Measurements from ENCODE around the gene ADAP1. TPM values are rescaled to one million over a fixed set of nuclear protein-coding genes. Genes with fewer than 3 reads are reported as not detected.
"Not testable (repeated sequence)": the region's sequence is repeated elsewhere in the genome, so short reads cannot be mapped to it uniquely, and the experiment has no call there.

Gene ADAP1
- polyA plus RNA-seq, 3 donors, result 9.9 to 20.8 (median 15.4) TPM

DNA sequence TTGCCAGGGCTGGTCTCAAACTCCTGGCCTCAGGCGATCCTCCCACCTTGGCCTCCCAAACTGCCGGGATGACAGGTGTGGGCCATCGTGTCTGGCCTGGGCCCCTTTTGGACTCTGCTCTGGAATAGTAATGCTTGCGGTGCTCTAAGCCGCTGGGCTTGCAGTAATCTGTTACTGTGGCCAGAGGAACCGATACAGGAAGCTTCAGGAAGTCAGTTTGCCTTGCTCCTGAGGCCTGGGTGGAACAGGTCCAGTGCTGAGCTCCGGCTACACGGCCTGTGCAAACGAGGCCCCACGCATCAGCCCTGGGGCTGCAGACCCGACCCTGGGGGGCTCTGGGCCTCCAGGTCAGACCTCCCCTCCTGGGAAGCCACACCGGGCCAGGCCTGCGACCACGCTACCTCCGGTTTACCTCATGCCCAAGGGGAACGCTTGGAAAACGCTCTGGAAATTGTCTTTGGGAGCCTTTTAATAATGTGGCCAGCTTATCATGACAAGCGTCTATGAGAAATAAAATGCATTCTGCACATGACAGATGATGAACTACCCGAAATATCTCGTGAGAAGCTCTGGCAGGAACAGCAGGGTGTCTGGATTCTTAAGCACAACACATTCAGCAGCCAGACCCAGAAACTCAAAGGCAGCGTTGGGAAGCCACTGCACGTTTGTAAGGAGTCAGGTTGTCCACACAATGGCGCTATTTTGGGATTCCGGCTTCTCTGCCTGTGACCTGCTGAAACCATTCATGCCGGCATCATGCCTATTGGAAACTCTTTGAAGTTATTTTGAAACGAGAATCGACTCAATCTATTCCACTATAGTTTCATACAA lies 10.1 kb upstream of the ADAP1 start:
- DNase-seq (ENCODE audit: extremely low read depth in 1 of 11, low read depth in 9 of 11, low spot score in 4 of 11), result no peak

DNA sequence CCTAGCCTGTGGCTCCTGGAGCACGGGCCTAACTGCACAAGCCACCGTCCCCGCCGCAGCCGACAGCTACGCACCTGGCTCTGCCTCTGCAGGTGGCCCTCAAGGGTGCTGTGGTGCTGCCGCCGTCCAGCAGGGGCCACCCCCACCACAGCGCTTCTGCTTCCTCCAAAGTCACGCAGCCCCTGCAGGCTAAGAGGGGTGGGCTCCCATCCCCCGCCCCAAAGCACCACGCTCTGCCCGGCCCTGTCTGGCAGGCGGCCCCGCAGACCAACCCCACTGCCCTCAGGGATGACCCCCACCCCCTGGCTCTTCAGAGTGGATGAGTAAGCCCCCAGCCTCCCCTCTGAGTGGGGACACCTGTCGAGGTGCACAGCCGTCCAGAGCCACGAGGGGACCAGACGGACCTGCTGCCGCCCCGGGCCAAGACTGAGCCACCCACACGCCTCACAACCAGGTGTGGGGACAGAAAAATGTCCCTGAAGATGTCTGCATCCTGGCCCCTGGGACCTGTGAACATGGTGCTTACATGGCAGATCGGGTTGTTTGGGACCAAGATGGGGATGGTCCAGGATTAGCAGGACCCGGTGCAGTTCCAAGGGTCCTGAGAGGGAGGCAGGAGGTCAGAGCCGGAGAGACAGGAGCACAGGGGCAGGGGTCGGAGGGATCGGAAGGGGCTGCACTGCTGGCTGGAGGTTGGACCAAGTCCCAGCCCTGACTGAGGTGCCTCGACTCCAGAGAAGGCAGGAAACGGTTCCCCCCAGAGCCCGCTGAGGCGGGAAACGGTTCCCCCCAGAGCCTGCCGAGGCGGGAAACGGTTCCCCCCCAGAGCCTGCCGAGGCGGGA lies 9.0 kb upstream of the ADAP1 start:
- no peak for DNase-seq (ENCODE audit: extremely low read depth in 1 of 11, low read depth in 9 of 11, low spot score in 4 of 11)

DNA sequence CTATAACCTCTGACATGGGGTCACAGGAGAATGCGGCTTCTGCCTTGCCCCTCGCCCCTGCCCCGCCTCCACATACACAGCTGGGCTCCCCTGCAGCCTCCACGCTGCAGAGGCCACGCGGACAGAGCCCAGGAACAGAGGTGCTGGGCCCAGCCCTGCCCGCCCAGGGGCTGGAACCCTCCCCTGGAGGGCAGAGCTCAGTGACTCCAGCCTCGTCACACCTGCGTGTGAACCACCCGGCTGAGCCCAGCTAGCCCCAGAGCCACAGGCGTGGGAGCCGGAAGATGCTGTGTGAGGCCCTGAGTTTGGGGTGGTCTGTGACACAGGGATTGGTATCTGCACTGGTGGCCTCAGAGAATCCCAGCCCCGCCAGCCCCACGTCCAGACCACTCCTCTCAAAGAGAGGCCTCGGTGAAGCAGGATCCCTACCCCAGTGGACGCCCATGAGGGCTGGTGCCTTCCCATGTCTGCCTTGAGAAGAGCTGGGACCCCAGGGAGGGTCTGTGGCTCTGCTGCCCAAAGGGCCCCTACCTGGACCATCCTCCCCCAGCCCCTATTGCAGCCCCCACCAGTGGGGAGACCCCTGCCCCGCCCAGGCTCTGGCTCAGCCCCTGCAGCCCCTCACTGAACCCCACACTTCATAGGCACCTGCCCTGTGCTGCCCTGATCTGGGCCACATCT lies 8.1 kb upstream of the ADAP1 start:
- no peak for DNase-seq (ENCODE audit: extremely low read depth in 1 of 11, low read depth in 9 of 11, low spot score in 4 of 11)

DNA sequence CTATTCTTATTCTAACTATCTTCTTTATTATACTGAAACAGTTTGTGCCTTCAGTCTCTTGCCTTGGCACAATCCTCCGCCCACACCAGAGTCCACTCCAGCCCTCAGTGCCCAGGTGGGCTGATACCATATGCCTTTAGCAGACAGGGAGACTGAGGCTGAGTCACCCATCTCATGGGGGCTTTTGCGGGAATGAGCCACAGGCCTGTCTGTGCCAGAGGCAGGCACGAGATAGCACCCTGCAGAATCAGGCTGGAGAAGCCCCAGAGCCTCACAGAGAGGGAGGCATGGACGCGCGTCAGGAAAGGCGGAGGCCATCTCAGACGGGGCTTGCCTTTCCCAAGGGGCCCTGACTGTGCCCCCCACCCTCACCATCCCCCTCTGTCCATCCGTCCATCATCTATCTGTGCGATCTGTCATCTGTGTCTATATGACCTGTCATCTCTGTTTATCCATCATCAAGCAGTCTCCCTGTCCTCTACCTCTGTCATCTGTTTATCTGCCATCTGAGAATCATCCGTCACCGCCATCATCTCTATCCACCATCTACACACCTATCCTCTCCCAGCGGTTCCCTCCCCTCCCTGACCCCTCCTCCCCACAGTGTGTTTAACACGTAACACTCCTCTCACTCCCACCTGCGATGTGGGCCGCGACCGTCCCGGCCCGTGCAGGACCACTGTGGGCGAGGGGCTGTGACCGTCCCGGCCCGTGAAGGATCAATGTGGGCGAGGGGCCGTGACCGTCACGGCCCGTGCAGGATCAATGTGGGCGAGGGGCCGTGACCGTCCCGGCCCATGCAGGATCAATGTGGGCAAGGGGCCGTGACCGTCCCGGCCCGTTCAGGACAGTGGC lies 7.3 kb upstream of the ADAP1 start:
- no peak for DNase-seq (ENCODE audit: extremely low read depth in 1 of 11, low read depth in 9 of 11, low spot score in 4 of 11)

DNA sequence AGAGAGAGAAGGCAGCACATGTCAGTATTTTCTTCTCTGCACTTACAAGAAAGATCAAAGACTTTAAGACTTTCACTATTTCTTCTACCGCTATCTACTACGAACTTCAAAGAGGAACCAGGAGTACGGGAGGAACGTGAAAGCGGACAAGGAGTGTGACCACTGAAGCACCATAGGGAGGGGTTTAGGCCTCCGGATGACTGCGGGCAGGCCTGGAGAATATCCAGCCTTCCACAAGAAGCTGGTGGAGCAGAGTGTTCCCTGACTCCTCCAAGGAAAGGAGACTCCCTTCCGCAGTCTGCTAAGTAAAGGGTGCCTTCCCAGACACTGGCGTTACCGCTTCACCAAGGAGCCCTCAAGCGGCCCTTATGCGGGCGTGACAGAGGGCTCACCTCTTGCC lies 6.5 kb upstream of the ADAP1 start:
- DNase-seq (ENCODE audit: extremely low read depth in 1 of 11, low read depth in 9 of 11, low spot score in 4 of 11), result not testable (repeated sequence)

DNA sequence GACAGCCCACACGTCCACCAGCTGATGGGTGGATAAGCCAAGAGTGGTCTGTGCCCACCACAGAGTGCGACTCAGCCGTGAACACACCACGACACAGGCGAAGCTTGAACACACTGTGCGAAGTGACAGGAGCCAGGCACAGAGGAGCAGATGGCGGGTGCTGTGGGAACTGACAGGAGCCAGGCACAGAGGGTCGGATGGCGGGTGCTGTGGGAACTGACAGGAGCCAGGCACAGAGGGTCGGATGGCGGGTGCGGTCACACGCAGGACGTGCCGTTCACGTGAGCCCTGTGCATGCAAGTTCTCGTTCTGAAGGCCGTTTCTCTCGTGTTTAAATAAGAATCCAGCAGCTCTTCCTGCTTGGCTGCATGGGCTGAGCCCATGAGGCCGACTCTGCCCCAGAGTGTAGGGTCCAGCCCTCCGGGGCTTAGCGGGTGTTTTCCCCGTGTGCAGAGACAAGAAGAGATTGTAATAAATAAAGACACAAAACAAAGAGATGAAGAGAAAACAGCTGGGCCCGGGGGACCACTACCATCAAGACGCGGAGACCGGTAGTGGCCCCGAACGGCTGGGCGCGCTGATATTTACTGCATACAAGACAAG lies 5.9 kb upstream of the ADAP1 start:
- no peak for DNase-seq (ENCODE audit: extremely low read depth in 1 of 11, low read depth in 9 of 11, low spot score in 4 of 11)

DNA sequence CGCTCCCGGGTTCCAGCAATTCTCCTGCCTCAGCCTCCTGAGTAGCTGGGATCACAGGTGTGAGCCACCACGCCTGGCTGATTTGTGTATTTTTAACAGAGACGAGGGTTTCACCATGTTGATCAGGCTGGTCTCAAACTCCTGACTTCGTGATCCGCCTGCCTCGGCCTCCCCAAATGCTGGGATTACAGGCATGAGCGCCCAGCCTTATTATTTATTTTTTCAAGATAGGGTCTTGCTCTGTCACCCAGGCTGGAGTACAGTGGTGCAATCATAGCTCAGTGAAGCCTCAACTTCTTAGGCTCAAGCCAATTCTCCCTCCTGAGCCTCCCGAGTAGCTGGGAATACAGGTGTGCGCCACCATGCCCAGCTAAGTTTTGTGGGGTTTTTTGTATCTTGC lies 5.3 kb upstream of the ADAP1 start:
- not testable (repeated sequence) for DNase-seq (ENCODE audit: extremely low read depth in 1 of 11, low read depth in 9 of 11, low spot score in 4 of 11)

DNA sequence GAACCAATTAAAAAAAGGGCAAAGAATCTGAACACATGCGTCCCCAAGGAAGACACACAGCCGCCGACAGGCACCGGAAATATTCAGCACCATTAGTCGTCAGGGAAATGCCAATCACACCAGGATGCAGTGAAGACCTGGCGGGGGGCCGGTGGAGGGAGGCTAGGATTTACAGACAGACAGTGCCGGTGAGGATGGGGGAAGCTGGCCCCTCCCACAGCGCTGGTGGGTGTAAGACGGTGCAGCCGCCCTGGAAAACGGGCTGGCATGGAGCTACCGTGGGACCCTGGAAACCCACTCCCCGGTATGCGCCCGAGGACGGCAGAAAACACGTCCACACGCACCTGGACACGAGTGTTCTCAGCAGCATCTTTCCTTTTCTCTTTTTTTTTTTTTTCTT lies 4.8 kb upstream of the ADAP1 start:
- DNase-seq (ENCODE audit: extremely low read depth in 1 of 11, low read depth in 9 of 11, low spot score in 4 of 11), result no peak

DNA sequence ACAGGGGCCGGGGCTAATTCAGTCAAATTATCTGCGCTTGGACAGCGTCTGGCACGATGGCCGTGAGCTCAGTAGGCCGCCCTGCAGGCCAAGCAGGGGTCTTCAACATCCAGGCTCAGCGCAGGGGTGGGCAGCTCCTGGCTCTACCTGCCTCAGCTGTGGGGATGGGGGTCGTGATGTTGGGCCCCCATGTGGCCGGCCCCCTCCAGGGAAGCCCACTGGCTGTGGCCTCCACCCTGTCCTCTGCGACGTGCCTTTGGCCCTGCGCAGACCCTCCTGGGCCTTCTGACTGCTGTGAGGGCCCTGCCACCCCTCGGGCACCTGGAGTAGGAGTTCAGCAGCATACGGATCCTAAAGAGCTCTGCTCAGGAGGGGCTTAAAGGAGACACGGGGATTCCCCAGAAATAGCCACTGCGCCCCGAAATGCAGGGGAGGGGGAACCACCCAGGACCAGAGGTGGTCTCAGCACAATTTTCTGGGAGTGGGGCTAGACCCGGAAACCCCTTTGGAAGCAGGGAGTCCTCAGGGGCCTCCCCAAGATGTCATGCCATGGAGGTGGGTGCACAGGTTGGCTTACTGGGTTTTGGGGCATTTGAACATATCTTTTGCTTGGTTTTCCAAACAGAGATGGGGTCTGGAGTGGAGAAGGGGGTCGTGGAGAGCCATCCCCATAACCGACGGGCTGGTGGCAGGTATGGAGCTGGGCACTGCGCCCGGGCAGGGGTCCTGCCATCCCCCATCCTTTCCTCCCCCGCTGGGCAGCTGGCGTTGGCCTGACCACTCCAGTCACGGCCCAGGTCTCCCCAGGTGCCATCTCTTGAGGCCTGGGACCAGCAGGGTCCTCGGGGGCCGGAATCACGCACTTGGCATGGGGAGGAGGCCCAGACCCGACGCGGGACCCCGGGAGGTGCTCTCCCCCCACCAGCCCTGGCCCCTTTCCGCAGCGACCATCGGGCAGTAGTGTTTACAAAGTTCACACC lies 4.0 kb upstream of the ADAP1 start:
- DNase-seq (ENCODE audit: extremely low read depth in 1 of 11, low read depth in 9 of 11, low spot score in 4 of 11), result no peak

DNA sequence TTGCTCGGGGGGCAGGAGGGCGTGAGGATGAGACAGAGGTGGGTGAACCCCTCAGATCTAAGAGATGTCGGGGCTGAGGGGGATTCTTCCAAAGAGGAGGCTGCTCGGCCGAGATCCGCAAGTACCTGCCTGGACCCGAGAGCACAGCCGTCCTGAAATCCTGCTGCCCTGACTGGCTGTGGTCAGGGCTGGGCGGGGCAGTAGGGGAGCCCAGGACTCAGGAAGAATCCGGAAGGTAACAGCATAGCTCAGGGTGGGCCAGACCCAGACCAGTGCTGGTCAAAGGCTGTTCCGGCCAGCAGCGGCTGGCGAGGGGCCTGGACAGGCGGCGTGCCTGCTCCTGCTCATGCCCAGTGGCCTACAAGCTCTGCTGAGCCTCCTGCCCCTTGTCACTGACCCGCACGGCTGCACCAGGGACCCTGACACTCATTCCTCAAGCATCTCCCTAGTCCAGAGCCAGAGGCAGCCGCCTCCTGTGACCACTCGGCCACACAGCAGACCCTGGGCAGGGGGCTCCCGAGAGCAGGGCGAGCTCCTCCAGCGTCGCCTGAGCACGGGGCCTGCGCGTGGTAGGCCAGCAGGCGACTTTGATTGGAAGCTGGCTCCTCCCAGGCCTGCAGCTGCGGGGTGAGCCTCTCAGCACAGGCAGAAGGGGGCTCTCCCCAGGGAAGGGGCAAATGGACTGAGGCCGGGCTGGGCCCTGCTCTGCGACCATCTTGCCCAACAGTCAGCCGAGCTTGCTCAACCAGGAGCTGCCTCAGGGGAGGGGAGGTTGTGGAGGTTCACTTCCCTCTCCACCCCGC lies 3.1 kb upstream of the ADAP1 start:
- DNase-seq (ENCODE audit: extremely low read depth in 1 of 11, low read depth in 9 of 11, low spot score in 4 of 11), result no peak

DNA sequence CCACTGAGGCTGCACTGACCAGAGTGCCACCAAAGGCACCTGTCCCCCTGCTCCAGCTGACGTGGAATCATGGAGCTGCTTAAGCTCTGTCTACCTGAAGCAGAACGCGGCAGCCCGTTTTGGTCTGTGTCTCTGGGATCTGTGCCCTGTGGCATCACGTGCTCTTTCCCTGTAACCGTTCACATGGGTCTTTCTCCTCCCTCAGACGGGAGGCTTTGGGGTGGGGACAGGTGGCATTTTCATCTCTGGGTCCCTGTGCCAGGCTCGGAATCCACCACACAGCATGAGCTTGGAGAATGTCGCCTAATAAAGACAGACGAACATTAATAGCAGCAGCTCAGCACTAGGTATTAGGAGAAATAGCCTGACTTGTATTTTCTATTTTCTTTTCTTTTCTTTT lies 1.6 kb upstream of the ADAP1 start:
- no peak for DNase-seq (ENCODE audit: extremely low read depth in 1 of 11, low read depth in 9 of 11, low spot score in 4 of 11)

DNA sequence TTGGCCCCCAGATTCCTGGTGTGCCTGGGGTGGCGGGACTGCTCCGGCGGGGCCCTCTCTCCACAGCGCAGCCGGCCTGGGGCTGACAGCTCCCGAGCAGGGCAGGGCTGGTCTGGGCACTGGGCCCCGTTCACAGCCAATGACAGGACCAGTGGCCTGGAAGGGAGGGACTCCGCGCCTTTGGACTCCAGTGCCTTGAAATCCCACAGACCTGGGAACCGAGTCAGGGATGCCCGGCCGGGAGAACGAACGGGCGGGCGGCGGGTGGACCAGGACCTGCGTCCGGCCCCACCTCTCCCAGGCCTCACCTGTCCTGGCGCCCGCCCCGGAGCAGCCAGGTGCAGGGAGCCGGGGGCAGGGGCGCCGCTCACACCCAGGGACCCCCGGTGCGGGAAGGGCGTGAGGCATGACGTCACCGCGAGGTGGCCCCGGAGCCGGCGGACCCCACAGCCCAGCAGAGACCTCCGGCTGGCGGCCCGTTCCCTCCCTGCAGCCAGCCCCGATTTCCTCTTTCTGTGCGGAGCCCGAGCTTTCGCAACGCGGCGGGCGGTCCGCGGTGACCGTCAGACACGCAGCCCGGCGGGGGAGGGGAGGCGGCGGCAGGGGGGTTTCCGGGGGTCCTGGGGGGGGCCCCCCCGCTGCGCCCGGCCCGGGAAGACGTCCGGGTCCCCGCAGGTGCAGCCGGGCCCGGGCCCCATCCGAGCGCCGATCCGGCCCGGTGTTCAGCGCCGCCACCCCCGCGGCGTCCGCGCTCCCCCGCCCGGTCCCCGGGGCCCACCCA lies 743 bp downstream of the ADAP1 start:
- no peak for DNase-seq (ENCODE audit: extremely low read depth in 1 of 11, low read depth in 9 of 11, low spot score in 4 of 11)

DNA sequence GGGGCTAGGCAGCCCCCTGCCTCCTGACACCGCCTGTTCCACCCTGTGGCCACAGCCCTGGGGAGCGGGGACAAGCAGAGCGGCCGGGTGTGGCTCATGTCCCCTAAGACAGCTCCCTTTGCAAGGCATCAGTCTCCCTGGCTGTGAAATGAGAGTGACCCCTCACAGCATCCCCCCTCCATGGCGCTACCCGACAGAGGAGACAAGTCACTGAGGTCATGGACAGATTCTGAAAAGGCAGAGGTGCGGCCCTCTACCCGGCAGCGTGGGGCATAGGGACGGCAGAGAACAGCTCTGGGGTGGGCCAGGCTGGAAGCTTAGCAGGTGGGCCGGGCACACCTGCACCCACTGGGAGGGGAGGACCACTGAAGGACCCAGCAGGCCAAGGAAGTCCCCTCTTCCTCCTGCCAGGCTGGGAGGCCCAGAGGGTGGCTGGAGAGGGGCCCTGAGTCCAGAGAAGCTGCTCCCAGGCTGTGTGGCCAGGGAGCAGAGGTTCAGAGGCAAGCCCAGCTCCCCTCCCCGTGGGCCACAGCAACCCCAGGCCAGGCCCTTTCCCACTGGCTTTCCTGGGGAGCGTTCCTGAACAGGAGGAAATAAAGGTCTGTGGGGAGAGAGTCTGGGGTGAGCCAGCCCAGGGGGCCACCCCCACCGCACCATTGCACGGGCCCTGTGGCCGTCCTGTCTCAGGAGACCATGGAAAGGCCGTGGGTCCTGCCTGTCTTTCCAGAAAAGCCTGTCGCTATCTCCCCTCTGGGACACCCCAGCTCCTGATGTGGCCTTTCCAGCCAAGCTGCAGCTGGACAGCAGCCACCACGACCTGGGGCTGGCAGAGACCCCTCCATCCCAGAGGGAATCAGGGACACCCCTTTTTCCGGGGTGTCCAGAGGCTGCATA lies 1.7 kb downstream of the ADAP1 start:
- DNase-seq (ENCODE audit: extremely low read depth in 1 of 11, low read depth in 9 of 11, low spot score in 4 of 11), result no peak

DNA sequence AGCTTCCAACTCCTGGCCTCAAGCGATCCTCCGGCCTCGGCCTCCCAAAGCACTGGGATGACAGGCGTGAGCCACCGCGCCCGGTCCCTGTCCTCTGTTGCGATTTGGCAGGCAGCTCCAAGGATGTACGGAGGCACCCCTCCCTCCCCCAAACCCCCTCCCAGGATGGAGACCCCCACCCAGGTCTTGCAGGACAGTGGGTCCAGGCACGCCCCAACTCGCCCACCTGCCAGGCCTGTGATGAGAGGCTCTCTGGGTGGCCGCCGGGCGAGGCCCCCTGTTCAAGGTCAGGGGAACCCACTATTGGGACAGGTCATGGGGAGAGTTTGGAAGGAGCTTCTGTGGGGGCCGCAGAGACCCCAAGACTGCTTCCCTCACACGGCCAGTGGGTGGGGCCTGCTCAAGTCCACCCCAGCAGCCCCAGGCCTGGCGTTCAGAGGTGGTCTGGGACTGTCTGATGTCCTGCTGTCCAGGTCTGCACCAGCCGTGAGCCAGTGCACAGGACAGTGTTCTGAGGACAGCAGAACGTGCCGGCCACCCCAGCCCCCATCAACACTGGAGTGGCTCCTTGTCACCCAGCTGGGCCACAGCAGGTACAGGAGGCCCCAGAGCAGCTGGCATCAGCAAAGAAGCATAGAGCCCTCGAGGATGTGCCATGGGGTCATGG lies 2.5 kb downstream of the ADAP1 start:
- no peak for DNase-seq (ENCODE audit: extremely low read depth in 1 of 11, low read depth in 9 of 11, low spot score in 4 of 11)
